ENCODE measurements around the gene ZNF691.
"Not testable (repeated sequence)": the region's sequence is repeated elsewhere in the genome, so short reads cannot be mapped to it uniquely, and the experiment has no call there.

The ZNF691 gene

GRCh38 chr1:42866549-42866948, 20.1 kb downstream of the ZNF691 start:
- DNase-seq (ENCODE audit: extremely low read depth, insufficient read length): no peak
- Histone ChIP-seq H3K36me3 (ENCODE audit: control insufficient read depth, insufficient read depth, low read length) (no peaks in the 10 kb centered on the region), H3K4me3 (replicated peaks; ENCODE audit: low read depth, low read length) (no peak overlapping the region), H3K27me3 (replicated peaks; ENCODE audit: control insufficient read depth, insufficient read depth, low read length) (no peaks in the 10 kb centered on the region)
- no peak for TF ChIP-seq CTCF (IDR thresholded peaks at IDR 0.05; ENCODE audit: insufficient read depth, low read length, poor library complexity, severe bottlenecking)

- not testable (repeated sequence) for DNase-seq (ENCODE audit: extremely low read depth, insufficient read length); H3K27me3 ChIP-seq (replicated peaks; ENCODE audit: control insufficient read depth, insufficient read depth, low read length); H3K4me3 ChIP-seq (replicated peaks; ENCODE audit: low read depth, low read length); H3K36me3 ChIP-seq (ENCODE audit: control insufficient read depth, insufficient read depth, low read length)
These were observed 22.1 kb downstream of the ZNF691 start for GRCh38 chr1:42868466-42868865.

GRCh38 chr1:42869254-42869653, 22.8 kb downstream of the ZNF691 start:
- not testable (repeated sequence) for H3K36me3 ChIP-seq (ENCODE audit: control insufficient read depth, insufficient read depth, low read length); DNase-seq (ENCODE audit: extremely low read depth, insufficient read length); H3K27me3 ChIP-seq (replicated peaks; ENCODE audit: control insufficient read depth, insufficient read depth, low read length); H3K4me3 ChIP-seq (replicated peaks; ENCODE audit: low read depth, low read length)

- H3K27me3 ChIP-seq (replicated peaks; ENCODE audit: control insufficient read depth, insufficient read depth, low read length); H3K36me3 ChIP-seq (ENCODE audit: control insufficient read depth, insufficient read depth, low read length); H3K4me3 ChIP-seq (replicated peaks; ENCODE audit: low read depth, low read length); DNase-seq (ENCODE audit: extremely low read depth, insufficient read length): not testable (repeated sequence)
These were observed 23.3 kb downstream of the ZNF691 start for GRCh38 chr1:42869751-42870150.

GRCh38 chr1:42873108-42873507, 26.7 kb downstream of the ZNF691 start:
- not testable (repeated sequence) for H3K36me3 ChIP-seq (ENCODE audit: control insufficient read depth, insufficient read depth, low read length); H3K27me3 ChIP-seq (replicated peaks; ENCODE audit: control insufficient read depth, insufficient read depth, low read length)

GRCh38 chr1:42873670-42874069, 27.3 kb downstream of the ZNF691 start:
- no peak for TF ChIP-seq CTCF (IDR thresholded peaks at IDR 0.05; ENCODE audit: insufficient read depth, low read length, poor library complexity, severe bottlenecking)
- DNase-seq (ENCODE audit: extremely low read depth, insufficient read length): no peak
- Histone ChIP-seq H3K36me3 (ENCODE audit: control insufficient read depth, insufficient read depth, low read length) (no peaks in the 10 kb centered on the region), H3K27me3 (replicated peaks; ENCODE audit: control insufficient read depth, insufficient read depth, low read length) (no peaks in the 10 kb centered on the region), H3K4me3 (replicated peaks; ENCODE audit: low read depth, low read length) (no peak overlapping the region)

More at GRCh38 chr1:42873108-42873507, 26.7 kb downstream of the ZNF691 start:
- not testable (repeated sequence) for DNase-seq (ENCODE audit: extremely low read depth, insufficient read length); H3K4me3 ChIP-seq (replicated peaks; ENCODE audit: low read depth, low read length)

- TF ChIP-seq CTCF (IDR thresholded peaks at IDR 0.05; ENCODE audit: insufficient read depth, low read length, poor library complexity, severe bottlenecking): no peak
These were observed 29.6 kb downstream of the ZNF691 start for GRCh38 chr1:42876009-42876408.

GRCh38 chr1:42877380-42877779, 31.0 kb downstream of the ZNF691 start:
- DNase-seq (ENCODE audit: extremely low read depth, insufficient read length): no peak
- TF ChIP-seq CTCF (IDR thresholded peaks at IDR 0.05; ENCODE audit: insufficient read depth, low read length, poor library complexity, severe bottlenecking): no peak
- Histone ChIP-seq H3K27me3 (replicated peaks; ENCODE audit: control insufficient read depth, insufficient read depth, low read length) (no peaks in the 10 kb centered on the region), H3K36me3 (ENCODE audit: control insufficient read depth, insufficient read depth, low read length) (no peaks in the 10 kb centered on the region), H3K4me3 (replicated peaks; ENCODE audit: low read depth, low read length) (no peak overlapping the region)

More at GRCh38 chr1:42876009-42876408, 29.6 kb downstream of the ZNF691 start:
- H3K36me3 ChIP-seq (ENCODE audit: control insufficient read depth, insufficient read depth, low read length): no peaks in the 10 kb centered on the region
- H3K4me3 ChIP-seq (replicated peaks; ENCODE audit: low read depth, low read length): no peak overlapping the region
- DNase-seq (ENCODE audit: extremely low read depth, insufficient read length): no peak
- no peaks in the 10 kb centered on the region for H3K27me3 ChIP-seq (replicated peaks; ENCODE audit: control insufficient read depth, insufficient read depth, low read length)

Data from GM06990 (cell line).